GM12801 (cell line): ENCODE data around the gene EFCAB12.

Experiments
- TF ChIP-seq, protein P1 (sequence below): IDR thresholded peaks from one replicate; pipeline ENCODE4 v1.5.1; 2011; ENCODE audit warnings: control low read depth; ENCODE audit not compliant: insufficient read length; ENCODE audit errors: extremely low read depth

Gene EFCAB12

DNA sequence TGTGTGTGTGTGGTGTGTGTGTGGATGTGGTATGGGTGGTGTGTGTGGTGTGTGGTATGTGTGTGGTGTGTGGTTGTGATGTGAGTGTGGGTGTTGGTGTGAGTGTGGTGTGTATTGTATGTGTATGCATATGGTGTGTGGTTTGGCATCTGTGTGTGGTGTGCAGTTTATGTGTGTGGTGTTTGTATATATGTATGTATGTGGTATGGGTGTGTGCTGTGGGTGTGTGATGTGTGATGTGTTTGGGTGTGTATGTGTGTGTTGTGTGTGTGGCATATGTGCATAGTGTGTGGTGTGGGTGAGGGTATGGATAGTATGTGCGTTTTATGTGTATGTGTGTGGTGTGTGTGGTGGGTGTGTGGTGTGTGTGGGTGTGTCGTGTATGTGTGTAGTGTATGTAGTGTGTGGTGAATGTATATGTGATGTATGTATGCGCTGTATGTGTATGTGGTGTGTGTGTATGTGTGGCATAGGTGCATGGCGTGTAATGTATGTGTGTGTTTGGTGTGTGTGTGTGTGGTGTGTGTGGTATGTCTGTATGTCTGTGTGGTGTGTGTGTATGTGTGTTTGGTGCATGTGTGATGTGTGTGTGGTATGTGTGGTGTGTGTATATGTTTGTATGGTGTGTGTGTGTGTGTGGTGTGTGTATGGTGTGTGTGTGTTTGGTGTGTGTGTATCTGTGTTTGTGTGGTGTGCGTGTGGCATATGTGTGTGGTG is 58.0 kb downstream of the EFCAB12 start:
- TF ChIP-seq, protein P1, sequence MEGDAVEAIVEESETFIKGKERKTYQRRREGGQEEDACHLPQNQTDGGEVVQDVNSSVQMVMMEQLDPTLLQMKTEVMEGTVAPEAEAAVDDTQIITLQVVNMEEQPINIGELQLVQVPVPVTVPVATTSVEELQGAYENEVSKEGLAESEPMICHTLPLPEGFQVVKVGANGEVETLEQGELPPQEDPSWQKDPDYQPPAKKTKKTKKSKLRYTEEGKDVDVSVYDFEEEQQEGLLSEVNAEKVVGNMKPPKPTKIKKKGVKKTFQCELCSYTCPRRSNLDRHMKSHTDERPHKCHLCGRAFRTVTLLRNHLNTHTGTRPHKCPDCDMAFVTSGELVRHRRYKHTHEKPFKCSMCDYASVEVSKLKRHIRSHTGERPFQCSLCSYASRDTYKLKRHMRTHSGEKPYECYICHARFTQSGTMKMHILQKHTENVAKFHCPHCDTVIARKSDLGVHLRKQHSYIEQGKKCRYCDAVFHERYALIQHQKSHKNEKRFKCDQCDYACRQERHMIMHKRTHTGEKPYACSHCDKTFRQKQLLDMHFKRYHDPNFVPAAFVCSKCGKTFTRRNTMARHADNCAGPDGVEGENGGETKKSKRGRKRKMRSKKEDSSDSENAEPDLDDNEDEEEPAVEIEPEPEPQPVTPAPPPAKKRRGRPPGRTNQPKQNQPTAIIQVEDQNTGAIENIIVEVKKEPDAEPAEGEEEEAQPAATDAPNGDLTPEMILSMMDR = no peak

DNA sequence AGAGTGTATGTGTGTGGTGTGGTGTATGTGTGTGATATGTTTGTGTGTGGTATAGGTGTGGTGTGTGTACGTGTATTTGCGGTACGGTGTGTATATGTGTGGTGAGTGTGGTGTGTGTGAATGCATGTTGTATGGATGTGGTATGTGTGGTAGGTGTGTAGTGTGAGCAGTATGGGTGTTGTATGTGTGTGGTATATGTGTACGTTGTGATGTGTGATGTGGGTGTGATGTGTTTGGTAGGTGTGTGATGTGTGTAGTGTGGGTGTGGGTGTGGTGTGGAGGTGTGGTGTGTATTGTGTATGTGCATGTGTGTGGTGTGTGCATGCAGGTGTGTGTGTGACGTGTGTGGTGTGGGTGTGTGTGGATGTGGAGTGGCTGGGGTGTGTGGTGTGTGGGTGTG is 58.7 kb downstream of the EFCAB12 start:
- TF ChIP-seq, protein P1 = no peak

DNA sequence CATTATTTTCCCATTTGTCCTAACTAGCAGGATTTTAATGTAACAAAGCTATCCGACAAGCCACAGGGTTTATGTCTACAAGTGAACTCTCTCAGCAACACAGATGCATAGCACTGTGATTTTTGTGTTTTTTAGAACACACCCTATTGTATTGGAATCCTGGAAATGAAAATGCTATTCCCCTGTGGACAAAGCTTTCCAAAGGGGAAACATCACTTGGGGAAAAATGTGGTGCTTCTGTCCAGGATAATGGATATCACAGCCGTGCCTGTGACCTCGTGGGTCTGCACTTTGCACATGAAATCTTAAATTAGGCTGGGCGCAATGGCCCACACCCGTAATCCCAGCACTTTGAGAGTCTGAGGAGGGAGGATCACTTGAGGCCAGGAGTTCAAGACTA is 60.6 kb downstream of the EFCAB12 start:
- TF ChIP-seq, protein P1 = no peak

DNA sequence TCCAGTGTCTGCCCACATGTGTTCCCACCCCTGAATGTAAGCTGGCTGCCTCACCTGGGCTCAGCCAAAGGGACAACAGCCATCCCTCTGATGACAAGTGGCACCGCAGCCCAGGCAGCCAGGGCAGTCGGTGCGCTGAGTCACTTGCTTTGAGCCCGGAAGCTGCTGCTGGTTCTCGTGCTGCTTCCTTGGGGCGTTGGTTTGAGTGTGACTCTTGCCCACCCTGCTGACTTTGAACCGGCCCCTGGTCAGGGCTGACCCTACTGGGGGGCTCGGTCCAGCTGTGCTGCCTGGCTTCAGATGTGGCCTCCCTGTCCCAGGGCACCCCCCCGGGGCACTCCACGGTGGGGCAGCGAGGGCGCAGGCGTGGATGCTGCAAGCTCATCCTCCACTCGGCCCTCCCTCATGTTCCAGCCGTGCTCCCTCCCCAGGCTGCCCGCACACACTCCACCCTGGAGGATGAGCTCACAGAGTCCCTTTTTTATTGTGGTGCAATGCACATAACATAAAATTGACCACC is 62.1 kb downstream of the EFCAB12 start:
- TF ChIP-seq, protein P1 = no peak

DNA sequence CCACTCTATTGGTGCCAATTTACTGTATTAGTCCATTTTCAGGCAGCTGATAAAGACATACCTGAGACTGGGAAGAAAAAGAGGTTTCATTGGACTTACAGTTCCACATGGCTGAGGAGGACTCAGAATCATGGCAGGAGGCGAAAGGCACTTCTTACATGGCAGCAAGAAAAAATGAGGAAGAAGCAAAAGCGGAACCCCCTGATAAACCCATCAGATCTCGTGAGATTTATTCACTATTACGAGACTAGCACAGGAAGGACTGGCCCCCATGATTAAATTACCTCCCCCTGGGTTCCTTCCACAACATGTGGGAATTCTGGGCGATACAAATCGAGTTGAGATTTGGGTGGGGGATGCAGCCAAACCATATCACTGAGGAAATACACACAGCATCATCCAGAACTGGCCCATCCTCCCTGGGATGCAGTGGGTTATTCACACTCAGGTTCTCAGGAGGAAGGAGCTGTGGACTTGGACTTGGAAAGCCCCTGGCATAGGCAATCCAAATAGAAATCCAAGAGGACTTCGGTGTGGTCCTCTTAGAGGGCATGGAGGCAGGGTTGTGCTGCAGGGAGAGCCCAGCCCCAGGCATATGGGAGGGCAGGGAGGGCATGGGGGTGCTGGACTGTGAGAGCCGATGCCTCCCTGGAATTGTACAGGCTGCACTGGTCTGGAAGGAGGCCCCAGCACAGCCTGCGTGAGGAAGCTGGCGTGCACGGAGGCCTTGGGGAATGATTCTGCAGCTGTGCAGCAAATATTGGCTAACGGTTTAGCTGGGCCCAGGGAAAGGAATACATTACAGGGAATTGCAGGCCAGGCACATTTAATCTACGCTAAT is 62.9 kb downstream of the EFCAB12 start:
- TF ChIP-seq, protein P1 = no peak

DNA sequence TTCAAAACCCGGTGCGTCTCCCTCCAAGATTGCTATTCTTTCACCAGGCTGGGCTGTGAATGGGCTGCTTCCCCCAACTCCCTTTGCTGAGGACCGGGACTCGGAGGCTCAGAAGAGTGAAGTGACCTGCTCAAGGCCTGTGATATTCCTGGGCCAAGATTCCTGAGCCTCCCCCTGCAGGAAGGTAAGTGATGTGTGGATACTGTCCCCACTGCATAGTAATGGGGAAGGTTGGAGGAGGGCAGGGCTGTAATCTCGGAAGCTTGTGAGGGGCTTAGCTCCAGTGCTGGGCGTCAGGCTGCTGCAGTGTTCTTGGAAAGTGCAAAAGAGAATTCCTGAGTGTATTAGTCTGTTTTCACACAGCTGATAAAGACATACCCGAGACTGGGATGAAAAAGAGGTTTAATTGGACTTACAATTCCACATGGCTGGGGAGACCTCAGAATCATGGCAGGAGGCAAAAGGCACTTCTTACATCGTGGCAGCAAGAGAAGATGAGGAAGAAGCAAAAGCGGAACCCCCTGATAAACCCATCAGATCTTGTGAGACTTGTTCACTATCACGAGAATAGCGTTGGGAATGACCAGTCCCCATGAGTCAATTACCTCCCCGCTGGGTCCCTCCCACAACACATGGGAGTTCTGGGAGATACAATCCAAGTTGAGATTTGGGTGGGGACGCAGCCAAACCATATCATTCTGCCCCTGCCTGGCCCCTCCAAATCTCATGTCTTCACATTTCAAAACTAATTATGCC is 67.6 kb downstream of the EFCAB12 start:
- TF ChIP-seq, protein P1 = no peak

DNA sequence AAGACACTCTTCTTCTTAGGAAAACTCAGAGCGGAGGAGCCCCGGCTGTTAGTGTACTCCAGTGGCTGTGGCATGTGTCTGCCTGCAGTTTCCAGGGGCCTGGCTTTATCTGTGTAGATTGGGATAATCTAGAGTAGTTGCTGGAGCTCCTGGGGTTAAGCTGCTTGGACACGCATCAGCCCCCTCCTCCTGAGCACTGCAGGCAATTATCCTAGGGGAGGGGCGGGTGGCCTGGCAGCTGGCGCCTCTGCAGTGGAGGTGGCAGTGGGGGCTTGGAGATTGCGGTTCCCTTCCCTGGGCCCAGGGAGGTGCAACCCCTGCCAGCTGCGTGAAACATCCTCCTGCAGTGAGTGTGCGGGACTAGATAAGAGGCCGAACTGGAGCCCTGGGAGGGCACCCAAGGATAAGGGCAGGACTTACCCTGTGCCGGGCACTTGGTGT is 68.2 kb downstream of the EFCAB12 start:
- TF ChIP-seq, protein P1 = no peak
